NCI-H1092 (cell line): ENCODE results near the gene OSBPL10.
"Not testable (repeated sequence)": the region's sequence is repeated elsewhere in the genome, so short reads cannot be mapped to it uniquely, and the experiment has no call there.

Experiments
- DNase-seq: peaks from one replicate; lab custom pipeline; 2025; lab: John Stamatoyannopoulos, UW

Gene OSBPL10

DNA sequence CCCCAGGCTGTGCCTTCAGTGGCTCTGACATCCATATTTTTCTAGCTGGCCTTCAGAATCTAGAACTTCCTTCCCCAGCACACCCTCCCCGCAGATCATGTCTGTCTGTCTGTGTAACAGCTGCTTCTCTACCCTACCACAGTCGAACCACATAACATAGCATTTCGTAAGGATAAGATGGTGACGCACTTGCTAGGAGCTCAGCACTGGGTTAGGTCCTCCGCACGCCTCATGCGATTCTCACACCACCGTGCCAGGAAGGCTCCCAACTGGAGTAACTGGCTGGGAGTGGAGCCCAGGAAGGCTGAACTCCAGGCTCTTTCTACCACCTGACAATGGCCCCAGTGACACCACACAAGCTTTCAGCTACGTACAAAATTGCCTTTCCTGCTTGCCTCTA, 279.8 kb downstream of the OSBPL10 start:
- no peak for DNase-seq

DNA sequence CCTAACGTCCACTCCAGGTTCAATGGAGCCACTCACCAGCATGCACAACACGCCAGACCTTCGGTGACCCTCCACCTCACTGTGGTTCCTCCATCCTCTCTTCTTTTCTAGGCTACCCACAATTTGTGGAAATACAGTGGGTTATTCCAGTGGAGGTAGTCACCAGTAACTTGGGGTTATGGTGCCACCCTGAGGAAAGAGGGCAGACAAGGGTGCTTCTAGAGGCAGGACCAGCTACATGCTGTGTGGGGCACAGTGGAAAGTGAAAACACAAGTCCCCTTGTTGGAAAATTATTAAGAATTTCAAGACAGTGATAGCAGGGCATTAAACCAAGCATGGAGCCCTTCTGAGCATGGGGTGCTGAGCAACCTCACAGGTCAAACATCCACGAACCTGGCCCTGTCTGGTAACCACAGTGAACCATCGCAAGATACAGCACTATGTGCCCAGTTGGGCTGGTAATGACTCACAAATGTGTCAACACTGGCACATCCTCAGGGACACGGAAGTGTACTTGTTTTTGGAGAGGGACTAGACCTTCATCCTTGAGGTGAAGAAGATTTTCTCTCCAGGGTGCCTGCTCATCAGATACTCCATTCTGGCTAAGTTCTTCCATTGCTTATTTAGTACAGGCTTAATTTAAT, 281.6 kb downstream of the OSBPL10 start:
- DNase-seq, result no peak

DNA sequence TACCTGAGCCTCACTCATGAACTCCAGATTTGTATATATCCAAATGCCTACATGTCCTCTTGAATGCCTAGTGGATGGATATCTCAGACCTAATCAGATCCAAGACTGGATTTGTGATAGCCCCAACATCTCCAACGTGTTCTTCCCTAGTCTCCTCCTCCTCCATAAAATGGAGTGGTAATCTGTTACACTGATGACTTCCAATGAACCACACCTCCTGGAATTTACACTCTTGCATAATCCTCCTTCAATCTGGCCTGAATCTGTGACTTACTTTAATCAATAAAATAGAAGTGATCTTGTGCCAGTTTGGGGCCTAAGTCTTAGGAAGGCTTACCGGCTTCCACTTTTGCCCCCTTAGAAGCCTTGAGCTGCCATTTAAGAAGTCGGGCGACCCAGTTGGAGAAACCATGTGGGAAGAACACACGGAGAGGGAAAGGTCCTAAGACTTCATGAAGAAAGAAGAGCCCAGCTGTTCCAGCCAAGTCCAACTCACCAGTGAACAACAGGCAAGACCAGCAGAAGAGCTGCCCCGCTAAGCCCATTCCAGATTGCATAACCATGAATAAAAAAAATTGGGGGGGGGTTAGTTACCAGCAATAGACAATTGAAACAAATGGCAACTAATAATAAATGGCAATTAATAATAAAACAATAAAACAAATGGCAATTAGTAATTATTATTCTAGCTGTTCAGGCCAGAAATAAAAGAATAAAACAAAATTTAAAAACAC, 284.1 kb downstream of the OSBPL10 start:
- no peak for DNase-seq

DNA sequence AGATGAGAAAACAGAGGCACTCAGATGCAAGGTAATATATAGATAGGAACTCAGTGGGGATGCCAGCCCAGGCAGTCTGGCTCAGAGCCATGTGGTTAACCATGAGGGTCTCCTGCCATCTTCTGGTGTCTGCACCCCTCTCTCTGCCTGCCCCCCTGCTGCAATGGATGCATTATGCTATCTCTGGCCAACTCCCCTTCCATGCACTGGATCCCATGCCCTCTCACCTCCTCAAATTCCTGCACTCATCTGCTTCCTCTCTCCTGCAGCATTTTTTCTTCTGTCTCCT, 285.1 kb downstream of the OSBPL10 start:
- no peak for DNase-seq

DNA sequence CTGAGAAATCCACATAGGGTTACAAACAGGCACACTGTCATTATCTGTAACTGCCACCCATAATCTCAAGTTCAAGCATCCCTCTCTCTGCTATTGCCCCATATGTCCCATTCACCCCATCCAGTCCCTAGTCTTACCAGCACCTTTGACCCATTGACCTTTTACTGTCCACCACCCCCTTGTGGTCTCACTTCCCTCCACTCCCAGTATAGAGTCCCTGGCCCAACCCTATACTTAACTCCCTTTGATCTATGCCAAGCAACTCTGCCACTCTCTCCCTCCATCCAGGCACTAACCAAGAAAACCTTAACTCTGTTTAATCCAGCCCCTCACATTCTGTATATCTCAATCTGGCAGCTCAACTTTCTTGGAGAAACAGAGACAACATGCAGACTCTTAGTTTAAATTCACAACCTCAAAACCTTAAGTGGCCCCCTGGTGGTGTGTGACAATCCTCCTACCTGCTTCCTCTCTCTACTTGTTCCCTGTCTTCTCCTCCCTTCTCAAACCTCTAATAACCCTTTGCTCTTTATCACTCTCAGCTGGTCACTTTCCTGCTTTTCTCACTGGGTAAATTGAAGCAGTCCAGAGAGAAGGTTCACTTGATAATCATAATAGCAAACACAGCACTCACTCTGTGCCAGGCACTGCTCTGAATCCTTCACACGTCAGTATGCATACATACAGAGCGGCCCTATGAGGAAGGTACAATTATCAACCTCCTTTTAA, 285.6 kb downstream of the OSBPL10 start:
- no peak for DNase-seq

DNA sequence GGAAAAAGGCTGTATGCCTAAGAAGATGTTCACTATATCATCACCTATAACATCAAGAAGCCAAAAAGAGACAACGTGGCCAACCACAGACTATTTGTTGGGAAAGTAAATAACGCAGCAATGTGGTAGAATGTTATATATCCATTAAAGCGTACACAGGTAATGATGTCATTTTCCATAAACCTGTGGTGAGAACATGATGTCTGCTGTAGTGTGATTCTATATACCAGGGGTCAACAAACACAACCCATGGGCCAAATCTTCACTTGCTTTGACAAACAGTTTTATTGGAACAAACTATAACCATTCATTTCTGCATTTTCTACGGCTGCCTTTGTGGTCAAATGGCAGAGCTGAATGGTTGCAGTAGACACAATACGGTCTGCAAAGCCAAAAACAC, 287.7 kb downstream of the OSBPL10 start:
- no peak for DNase-seq

DNA sequence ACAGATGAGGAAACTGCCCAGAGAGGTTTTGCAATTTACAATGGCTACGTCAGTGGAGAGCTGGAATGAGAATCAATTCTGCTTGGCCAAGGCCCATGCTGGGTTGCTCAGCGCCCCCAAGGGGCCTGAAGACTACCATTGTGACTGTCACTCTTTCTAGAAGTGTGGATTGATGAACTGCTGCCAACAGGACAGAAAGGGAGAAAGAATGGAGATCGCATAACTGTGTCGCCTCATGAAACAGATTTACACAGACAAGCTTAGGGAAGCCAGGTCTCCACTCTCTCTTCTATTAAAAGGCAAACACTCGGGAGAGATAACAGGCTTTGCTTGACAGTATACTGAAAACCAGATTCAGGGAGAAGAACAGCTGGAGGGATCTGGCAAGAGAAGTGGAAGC, 288.3 kb downstream of the OSBPL10 start:
- no peak for DNase-seq

DNA sequence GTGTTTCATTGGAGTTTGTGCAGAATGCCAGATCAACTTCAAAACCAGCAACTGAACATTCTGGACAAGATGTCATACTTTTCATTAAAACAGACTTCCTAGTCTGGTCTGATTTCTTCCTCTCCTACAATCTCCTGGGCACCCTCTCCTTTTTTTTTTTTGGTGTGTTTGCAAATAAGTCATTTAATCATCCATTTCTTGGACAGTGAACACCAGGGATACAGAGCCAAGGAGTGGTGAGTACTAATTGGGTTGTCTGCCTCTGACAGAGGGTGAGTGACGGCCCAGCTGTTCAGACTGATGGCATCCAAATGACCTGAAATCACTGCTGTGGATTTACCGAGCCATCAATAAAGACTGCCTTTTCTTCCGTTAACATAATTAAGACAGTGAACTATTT, 290.3 kb downstream of the OSBPL10 start:
- no peak for DNase-seq

DNA sequence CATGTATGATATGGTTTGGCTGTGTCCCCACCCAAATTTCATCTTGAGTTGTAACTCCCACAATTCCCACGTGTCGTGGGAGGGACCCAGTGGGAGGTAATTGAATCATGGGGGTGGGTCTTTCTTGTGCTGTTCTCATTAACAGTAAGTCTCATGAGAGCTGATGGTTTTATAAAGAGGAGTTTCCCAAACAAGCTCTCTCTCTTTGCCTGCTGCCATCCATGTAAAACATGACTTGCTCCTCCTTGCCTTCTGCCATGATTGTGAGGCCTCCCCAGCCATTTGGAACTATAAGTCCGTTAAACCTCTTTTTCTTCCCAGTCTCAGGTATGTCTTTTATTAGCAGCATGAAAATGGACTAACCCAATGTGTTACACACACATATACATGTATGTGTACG, 291.5 kb downstream of the OSBPL10 start:
- not testable (repeated sequence) for DNase-seq

DNA sequence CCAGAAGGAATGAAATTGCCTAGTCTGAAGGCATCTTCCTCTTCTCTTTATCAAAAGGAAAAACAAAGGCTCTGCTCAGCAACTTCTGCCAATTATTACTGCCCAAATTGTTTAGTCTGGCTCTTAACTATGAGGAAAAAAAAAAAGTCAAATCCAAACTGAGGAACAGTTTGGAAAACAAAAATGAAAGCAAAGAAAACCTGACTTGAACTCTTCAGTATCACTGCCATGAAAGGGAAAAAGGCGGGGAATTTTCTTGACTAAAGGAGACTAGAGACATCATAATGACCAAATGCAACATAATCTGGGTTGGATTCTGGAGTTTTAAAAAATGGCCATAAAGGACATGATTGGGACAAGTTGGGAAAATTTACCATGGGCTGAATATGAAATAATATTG, 292.1 kb downstream of the OSBPL10 start:
- no peak for DNase-seq

DNA sequence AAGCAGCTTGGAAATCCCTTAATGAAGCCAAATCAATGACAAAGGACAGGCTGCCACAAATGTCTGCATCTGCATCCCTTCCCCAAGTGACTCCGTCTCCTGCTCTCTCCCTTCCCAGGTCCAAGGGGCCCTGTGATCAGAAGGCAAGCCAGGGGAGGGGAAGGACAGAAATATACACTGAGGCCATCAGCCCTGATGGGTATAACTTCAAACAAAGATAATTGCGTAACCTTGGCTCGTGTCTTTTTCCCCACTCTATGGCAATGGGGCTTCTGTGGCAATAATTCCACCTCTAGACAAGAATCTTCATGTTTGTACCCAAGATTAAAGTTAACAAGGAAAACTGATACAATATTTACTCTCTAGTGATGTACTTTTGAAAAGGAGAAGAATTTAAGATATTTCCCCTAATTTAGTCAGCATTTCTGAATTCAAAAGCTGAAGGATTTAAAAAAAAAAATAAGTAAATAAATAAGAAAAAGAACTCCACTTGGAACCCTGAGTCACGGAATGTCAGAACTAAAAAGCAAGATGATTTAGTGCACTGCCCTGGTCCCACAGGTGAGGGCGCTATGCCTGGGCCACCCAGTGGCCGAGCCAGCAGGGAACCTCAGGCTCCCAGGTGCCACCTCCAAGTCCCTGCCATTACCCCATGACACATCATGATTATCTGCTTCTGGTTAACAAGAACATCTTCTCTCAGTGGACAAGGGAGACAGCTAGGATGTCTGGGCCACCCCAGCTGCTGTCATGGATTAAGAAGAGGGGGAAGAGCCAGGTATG, 293.9 kb downstream of the OSBPL10 start:
- no peak for DNase-seq

DNA sequence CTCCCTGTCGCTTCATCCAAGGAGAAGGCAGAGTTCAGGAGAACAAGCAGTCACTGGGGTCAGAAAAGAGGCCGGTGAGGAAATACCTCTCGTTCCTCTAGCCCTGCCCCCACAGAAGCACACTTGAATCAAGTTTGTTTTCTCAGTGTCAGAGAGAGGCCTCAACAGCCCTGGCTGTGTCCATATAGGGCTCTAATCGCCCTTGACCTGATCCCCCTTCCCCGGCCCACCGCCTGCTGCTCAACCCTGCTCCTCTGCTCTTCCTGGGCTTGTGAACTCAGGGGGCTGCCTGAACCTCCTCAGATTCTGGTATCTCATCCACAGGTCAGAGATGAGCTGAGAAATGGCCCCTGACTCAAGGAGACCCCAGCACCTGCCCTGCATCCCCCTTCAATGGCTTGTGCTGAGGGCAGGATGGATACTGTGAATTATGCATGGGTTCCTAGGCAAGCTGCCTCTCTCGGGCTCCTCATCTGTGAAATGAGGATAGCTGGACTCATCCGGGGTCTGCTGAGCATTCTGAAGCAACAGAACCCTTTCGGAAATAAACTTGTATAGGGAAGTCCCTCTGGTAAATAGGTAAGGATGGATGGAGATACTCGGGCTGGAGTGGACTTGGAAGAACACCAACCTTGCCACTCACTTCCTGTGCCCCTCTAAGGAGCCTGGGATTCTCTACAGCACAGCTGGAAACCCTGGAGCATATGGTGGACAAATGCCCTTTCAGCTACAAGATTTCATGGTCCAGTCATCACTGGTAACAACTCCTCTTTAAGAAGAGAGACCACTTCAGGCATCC, 300.8 kb downstream of the OSBPL10 start:
- no peak for DNase-seq

DNA sequence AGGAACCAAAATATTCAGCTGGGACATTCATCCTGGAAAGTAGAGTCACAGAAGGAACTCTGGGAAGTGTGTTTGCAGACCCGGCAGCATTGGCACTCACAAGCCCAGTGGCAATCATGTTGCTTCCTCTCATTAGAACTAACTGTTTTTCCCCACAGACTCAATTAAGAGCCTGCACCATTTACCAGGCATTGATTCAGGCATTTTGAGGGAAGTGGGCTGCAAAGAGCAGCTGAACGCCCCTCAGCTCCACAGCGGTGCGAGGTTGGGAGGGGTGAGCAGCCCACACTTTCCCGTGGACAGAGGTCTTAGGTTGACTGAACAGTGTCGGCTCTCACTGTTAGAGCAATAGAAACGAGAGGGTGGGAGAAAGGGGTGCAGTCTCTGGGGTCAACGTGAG, 304.5 kb downstream of the OSBPL10 start:
- no peak for DNase-seq

DNA sequence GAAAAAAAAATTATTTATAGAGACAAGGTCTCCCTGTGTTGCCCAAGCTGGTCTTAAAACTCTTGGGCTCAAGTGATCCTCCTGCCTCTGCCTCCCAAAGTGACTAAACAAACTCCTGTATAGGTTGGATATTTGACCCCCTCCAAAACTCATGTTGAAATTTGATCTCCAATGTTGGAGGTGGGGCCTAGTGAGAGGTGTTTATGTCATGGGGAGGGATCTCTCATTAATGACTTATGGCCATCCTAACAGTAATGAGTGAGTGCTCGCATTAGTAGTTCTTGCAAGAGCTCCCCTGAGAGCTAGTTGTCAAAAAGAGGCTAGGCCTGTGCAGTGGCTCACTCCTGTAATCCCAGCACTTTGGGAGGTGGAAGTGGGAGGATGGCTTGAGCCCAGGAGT, 307.1 kb downstream of the OSBPL10 start:
- DNase-seq, result no peak

DNA sequence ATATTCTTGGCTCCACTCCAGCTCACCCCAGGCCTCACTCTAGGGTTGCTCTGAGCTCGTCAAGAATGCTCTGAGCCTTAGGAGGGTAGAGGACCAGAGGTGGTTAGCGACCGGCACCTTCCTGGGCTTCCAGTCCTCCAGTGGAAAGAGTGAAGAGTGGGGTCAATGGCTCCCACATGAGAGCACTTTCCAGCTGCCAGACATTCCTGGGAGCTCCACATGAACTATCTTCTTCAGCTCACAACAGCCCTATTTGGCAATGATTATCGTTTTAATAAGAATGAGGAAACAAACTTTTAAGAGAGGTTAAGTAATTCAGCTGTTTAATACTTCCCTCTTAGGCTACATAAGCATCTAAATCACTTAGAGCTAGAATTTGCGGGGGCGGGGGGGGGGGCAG, 309.1 kb downstream of the OSBPL10 start:
- DNase-seq, result no peak

DNA sequence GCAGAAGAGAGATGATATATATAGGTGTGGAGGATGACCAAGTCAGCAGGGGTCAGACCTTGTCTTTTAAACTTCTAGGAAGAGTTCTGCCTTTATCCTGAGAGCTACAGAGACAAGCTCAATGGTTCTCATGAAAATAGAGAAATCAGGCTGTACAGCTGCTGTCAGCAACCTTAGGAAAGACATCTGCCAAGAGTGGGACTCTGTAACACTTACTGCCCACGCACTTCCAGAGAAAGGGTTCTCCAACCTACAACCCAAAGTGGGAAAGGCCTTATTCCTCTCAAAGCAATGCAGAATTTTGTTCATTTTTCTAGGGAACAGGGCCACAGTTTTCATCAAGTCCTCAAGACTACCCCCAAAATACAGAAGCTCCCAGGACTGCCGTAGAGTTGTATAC, 309.6 kb downstream of the OSBPL10 start:
- no peak for DNase-seq

DNA sequence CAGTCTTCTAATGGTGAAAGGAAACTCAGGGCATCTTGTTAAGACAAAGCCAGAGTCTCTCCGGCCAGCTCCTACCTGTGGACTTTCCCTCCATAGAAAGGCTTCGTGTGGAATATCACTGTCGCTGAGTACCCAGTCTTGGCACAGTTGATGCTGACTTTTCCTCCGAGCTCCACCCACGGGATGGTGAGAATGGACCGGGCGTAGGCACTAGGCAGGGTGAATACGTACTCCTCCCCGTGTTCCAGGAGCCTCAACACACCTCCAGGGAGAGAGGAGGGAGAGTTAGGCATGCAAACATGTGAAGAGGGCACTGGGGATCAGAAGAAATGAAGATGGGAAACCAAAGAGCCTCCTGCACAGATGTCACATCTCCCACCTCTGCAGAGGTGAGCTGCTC, 310.3 kb downstream of the OSBPL10 start:
- no peak for DNase-seq

DNA sequence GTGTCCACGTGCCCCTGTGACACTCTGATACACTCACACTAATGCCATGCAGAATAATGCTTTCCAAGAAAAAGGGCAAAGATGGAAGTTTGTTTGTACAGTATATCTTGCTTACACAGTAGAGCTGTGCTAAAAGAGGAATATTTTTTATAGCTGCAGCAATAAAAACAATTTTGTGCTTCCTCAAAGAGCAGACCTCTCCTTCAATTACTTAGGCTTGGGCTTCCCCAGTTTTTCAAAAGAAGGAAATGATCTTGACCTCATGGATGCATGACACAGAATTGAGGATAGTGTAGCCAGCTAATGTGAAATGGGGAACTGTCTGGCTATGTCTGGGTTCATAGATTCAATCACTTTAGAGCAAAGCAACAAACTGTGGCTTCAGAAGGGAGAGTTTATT, 310.9 kb downstream of the OSBPL10 start:
- no peak for DNase-seq

DNA sequence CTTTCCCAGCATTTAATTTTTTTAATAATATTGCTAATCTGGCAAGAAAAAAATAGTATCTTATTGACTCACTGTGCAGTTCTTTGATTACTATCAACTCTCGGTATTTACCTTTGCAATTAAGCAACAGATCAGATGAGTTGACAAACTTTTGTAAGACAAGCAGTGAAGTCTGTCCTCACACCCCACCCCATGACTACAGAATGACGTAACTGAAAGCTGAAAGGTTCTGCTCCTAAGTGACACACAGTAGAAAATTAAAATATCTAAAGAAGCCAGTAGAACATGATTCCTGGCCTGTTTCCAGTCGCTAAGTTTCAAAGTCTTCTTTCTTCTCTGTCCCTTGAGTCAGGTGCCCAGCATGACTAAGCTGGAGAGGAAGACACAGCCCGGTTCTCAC, 312.8 kb downstream of the OSBPL10 start:
- no peak for DNase-seq

DNA sequence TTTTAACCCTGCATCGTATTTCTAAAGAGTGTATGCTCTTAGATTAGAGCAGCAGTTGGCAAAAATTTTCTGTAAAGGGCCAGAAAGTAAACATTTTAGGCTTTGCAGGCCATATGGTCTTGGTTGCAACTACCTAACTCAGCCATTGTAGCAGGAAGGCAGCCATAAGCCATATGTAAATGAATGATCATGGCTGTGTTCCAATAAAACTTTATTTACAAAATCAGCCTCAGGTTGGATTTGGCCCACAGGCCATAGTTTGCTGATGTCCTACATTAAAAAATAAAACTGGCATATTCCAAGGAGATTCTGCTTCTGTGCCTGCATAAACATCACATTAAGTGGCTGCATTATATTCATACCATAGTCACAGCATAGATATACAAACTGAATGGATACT, 313.5 kb downstream of the OSBPL10 start:
- DNase-seq, result no peak

DNA sequence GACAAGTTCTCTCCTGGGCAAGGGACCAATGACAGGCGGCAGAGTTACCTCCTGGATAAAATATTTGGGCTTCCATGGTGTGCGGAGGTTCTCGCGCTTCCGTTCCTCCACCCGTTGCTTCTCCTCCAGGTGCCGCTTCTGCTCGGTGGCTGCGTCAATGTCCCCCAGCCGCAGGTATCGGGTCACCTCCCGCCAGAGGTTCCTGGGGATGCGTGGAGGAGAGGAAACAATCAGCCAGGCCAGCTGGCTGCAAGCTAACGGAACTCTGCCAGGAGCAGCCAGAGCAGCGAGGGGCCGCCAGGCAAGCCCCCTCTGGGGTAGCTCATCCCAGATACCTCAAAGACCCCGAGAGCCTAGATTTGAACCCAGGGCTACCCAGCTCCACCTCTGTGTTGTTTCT, 317.0 kb downstream of the OSBPL10 start:
- DNase-seq, result no peak
